HuH-7.5 (cell line): ENCODE measurements around the gene HES4.

ENCODE experiments used
- DNase-seq: peaks from one replicate; pipeline ENCODE4 v3.0.0; 2011; ENCODE audit warnings: low spot score

HES4 gene

DNA sequence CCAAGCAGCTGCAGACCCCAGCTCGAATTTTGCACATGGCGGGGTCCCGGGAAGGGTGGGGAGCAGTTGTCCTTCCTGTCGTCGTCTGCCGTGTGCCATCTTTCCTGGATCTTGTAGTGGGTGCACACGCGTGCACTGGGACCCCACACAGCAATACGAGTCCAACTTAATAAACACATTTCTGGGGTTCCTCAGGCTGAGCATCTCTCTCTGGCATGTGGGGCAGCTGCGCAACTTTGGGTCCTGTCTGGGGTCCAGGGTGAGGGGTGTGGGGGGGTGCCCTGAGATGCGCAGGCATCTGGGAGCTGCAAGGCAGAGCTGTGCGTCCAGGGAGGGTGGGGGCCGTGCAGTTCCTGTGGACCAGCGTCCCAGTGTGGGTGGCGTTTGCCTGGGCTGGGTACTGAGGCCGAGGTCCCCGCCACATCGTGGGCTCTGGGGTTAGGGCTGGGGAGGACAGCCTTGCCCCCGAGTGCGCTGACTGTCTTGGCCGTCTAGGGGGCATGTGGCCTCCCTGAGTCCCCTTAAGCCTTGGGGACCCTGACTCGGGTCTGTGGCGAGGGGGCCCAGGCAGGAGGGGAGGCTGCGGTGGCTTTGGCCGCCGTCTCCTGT lies 34.3 kb downstream of the HES4 start:
- no peak for DNase-seq

DNA sequence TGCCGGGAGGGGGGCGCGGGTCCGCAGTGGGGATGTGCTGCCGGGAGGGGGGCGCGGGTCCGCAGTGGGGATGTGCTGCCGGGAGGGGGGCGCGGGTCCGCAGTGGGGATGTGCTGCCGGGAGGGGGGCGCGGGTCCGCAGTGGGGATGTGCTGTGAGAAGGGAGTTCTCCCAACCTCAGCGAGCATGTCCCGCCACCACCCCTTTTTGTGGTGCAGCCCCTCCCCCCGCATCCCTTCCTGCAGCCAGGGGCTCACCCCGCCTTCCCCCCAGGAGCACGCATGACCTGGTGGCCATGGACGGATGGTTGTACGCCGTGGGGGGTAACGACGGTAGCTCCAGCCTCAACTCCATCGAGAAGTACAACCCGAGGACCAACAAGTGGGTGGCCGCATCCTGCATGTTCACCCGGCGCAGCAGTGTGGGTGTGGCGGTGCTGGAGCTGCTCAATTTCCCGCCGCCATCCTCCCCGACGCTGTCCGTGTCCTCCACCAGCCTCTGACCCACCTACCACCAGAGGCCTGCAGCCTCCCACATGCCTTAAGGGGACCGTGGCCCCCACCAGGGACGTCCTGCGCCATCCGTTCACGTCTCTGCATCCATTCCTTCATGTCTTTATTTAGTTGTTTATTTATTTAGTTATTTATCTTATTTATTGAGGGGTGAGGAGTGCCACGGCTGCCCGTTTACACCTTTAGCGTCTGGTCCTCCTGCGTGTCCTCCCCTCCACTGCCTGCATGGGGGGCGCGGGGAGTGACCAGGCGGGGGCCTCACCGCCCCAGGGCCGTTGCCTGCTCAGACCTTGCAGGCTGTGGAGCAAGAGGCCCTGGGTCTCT lies 35.0 kb downstream of the HES4 start:
- no peak for DNase-seq

DNA sequence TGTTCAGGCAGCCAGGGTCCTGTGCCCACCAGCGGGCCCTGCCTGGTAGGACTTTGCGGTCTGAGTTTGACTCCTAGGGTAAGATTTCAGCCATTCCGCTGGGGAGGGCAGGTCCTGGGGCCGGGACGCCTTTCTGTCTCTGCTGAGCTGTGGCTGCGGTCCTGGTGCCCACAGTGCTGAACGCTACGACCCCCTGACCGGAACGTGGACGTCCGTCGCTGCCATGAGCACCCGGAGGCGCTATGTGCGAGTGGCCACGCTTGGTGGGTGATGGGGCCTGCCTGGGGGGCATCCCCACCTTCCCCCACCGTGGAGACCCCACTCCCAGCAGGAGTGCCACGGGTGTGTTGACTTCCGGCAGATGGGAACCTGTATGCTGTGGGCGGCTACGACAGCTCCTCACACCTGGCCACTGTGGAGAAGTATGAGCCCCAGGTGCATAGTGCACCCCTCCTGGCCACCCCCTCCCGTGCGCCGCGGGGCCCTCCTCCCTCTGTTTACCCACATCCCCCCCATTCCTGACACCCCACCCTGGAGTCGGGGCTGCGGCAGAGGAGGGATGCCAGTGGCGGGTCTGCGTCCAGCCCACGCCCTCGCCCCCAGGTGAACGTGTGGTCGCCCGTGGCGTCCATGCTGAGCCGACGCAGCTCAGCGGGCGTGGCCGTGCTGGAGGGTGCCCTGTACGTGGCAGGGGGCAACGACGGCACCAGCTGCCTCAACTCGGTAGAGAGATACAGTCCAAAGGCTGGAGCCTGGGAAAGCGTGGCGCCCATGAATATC lies 36.0 kb downstream of the HES4 start:
- no peak for DNase-seq

DNA sequence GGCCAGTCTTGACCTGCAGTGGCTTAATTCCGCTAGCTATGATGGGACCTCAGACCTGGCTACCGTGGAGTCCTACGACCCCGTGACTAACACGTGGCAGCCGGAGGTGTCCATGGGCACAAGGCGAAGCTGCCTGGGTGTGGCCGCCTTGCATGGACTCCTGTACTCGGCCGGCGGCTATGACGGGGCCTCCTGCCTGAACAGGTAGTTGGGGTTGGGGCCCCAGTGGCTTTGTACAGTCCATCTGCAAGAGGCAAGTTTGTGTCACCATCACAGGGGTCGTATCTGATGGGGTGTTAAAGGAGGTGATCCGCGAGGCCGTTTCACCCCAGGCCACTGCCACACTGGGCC lies 36.6 kb downstream of the HES4 start:
- no peak for DNase-seq

DNA sequence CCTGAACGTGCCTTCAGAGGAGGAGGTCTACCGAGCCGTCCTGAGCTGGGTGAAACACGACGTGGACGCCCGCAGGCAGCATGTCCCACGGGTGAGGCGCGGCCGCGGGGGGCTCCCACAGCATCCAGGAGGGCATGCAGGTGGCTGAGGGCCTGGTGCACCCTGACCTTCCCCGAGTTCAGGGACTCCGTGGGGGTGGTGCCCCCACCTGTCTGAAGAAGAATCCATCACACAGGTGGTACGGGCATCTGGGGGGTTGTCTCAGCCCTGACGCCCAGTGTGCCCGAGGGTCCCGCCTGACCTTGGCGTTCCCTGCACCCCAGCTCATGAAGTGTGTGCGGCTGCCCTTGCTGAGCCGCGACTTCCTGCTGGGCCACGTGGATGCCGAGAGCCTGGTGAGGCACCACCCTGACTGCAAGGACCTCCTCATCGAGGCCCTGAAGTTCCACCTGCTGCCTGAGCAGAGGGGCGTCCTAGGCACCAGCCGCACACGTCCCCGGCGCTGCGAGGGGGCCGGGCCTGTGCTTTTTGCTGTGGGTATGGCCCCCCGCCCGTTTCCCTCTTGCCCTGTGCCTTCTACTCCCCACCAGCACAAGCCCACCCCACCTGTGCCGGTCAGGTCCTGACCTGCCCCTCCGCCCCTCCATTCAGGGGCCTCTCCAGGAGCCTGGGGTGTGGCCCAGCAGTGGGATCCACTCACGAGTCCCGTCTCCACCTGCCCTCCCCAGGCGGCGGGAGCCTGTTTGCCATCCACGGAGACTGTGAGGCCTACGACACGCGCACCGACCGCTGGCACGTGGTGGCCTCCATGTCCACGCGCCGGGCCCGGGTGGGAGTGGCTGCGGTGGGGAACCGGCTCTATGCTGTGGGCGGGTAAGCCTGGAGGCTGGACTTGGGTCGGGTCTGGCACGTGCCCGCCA lies 37.3 kb downstream of the HES4 start:
- no peak for DNase-seq

DNA sequence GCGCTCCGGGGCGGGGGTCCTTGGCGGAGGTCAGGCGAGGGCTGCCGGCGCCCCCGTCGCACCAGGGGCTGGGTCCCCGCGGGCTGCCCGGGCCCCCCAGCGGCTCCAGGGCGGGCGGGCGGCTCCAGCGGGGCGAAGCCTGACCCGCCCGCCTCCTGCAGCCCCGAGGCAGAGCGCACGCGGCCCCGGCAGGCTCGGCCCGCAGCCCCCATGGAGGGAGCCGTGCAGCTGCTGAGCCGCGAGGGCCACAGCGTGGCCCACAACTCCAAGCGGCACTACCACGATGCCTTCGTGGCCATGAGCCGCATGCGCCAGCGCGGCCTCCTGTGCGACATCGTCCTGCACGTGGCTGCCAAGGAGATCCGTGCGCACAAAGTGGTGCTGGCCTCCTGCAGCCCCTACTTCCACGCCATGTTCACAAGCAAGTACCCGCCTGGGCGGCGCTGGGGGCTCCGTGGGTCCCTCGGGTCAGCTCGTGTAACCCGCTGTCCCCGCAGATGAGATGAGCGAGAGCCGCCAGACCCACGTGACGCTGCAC lies 38.7 kb downstream of the HES4 start:
- no peak for DNase-seq

DNA sequence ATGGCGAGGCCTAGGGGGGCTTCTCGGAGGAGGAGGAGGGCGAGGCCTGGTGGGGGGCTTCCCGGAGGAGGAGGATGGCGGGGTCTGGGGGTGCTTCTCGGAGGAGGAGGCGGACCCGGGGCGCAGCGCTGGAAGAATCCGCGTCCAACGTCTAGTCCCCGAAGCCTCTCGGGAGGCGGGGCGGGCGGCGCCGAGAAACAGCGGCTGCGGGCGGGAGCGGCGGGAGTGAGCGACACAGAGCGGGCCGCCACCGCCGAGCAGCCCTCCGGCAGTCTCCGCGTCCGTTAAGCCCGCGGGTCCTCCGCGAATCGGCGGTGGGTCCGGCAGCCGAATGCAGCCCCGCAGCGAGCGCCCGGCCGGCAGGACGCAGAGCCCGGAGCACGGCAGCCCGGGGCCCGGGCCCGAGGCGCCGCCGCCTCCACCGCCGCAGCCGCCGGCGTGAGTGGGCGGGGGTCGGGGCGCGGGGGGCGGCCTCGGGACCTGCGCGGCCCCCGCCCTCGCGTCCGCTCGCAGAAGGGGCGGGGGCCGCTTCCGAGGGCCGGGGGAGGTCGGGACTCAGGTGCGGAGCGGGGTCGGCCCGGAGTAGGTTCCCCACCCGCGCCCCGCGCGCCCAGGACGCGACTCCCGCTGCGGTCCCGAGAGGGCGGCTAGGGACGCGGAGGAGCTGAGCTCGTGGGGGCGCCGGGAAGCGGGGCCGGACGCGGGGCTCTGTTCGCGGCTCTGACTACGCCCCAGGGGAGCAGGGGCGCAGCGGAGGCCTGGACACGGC lies 39.4 kb downstream of the HES4 start, which contains the start of gene KLHL17:
TSS of gene KLHL17 (plus strand) at position 222 of the 769 bp plus-strand sequence. CDS start at position 332, 110 bp downstream.
- DNase-seq, result peak; percentile 92

DNA sequence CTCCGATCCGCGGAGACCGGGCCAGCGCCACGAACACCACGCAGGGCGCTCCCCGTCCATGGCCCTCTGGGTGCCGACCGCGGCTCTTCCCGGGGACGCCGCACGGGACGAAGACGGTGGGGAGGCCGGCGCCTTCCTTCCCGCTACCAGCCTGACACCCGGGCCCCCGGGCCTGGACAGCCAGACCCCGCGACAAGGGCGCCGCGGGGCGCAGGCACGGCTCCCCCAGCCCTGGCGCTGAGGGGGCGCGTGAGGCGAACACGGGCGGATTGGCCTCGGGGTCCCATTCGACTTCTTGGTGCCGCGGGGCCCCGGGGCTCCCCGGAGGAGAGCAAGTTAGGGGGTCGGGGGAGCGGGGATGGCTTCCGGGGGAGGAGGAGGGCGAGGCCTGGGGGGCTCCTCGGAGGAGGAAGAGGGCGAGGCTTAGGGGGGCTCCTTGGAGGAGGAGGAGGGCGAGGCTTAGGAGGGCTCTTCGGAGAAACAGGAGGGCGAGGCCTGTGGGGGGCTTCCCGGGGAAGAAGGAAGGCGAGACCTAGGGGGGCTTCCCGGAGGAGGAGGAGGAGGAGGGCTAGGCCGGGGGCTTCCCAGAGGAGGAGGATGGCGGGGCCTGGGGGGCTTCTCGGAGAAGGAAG lies 40.0 kb downstream of the HES4 start:
- no peak for DNase-seq

DNA sequence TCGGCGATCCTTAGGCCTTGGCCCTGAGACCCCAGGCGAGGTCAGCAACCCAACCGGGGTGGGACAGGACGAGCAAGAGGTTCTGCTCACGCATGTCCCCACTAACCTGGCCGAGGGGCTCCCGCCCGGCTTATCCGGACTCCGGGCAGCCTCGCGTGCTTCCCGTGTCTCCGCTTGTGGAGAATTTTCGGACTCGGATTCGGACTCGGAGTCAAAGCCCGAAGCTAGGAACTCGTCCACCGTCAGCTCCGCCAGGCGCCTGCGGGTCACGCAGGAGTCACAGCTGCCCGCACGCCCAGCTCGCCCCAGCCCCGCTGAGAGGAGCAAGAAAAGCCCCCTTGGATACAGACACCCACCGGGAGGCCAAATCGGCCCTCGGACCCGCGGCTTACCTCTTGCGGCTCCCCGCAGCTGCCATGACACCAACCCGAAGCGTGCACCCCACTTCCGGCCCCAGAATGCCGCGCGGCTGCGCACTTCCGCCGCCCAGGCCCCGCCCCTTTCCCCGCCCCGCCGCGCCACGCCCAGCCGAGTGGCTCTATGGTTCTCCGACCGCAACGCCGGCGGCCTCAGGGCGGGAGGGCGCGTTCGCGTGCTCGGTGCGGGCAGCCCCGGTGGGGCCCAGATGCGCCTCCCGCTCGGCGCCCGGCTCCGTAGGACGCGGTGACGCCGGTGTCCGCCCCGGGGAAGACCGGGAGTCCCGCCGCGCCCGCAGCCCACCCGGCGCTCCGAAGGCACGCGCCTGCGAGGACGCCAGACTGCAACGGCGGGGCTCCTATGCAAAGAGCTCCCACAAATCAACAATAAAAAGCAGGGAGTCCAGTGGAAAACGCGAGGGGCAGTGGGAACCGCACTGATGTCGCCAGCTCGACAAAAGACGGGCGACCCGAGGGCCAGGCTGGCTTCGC lies 40.8 kb downstream of the HES4 start, which contains the start of gene NOC2L:
TSS of gene NOC2L (minus strand) at position 434 of the 908 bp plus-strand sequence. CDS start at position 418, 16 bp downstream.
- DNase-seq, result peak; percentile 88

DNA sequence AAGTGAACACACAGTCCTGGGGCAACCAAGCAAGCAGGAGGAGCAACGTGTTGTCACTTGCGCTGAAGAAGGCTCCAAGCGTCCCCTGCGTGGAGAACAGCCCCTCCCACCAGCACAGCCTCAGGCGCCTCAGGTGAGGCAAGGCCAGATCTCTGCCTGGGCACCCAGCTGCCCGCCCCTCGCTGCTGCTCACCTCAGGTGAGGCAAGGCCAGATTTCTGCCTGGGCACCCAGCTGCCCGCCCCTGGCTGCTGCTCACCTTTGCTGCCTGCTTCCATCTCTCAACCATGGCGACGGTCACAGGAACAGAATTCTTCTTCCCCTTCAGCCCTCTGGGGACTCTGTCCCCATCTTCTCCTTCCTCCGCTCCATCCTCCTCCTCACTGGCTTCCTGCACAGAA lies 43.3 kb downstream of the HES4 start:
- no peak for DNase-seq

DNA sequence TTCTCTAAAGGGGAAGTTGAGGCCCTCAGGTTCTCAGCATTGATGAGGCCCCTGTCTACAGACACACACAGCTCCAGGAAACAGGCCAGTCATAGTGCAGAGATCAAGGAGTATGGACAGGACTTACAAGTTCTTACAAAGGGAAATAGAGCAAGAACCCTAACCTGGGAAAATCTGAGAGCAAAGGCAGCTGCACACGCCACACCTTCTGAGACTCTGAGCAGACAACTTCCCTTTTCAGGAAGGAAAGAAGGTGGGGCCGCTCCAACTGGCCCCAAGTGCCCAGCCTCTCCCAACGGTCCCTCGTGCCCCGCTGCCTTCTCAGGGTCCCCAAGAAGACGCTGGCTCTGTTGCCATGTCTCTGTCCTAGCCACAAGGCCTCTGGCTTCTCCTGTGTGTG lies 44.4 kb downstream of the HES4 start:
- DNase-seq, result no peak

DNA sequence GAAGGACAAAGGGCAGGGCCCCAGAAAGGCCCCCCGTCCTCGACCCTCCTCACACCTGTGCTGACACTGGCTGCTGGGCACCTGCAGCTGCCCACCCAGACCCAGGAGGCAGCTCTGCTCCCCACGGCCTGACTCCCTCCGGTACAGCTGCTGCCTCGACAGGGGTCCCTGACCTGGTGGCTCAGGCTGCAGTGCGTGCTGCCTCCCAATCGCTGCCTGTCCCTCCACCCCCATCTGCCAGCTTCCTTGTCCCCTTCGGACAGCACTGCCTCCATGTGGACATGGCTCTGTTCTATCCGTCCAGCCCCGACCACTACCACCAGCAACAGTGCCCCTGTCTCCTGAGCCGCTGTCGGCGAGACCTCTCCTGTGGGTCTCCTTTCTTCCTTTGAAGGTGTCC lies 45.0 kb downstream of the HES4 start:
- DNase-seq, result no peak

DNA sequence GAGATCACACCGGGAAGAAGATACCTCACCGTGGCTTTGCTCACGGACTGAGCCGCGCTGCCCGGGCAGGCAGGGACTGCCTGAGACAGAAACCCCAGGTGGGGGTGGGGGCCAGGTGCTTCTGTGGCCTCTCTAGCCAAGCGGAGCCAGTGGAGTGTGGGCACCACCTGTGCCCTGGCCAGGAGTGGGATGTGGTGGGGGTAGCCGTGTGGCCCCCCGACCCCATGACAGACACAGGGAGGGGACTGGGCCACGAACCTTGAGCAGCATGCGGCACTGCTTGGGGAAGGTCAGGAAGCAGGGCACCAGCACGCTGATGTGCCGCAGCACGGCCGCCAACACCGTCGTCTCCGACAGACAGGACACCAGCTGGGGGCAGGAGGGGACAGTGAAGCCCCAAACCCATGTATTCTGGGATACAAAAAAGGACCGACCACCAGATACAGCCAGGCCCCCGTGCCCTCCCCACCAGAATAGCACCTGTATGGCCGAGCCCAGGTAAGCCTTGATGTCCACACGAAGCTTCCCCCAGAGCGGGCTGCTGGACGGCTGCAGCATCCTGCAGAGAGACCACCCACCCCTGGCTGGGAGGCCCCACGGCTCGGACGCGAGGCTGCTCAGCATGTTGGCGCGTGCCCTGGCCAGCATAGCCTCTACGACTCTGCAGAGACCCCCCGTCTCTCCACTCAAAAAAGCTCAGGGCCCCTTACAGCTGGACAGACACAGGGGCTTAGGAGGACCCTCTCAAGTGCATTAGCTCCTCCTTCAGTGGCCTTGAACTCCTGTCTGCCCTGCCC lies 46.2 kb downstream of the HES4 start:
- no peak for DNase-seq

DNA sequence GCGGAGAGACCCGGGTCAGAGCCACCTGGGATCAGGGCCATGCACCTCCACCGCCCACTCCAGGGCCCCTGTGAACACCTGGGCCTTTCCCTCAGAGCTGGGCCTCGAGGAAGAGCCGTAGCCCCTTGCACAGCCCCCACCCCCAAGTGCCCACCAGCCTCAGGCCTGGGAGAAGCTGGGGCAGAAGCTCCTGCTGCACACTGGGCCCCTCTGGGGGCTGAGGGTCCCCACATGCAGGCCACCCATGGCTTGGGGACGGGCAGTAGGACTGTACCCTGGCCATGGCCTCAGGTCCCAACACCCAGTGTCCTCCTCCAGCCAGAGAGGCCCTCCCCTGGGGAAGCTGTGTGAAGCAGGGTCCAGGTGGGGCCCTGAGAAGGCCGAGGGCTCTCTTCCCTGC lies 47.3 kb downstream of the HES4 start:
- DNase-seq, result no peak

DNA sequence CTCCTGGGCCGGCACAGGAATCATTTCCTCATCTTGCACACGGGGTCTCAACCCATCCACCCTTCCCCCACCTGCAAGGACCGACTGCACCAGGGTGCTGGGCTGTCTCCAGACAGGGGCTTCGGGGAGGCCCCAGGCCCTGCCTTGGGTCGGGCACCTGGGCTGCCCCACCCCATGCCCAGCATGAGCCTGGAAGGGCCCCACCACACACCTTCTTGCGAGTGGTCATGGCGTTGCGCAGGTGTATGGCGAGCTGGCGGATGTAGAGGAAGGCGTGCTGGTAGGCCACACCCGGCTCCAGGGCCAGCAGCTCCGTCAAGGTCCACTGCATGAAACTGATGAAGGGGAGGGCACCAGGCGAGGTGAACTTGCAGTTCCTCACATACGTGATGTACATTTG lies 47.7 kb downstream of the HES4 start:
- no peak for DNase-seq

DNA sequence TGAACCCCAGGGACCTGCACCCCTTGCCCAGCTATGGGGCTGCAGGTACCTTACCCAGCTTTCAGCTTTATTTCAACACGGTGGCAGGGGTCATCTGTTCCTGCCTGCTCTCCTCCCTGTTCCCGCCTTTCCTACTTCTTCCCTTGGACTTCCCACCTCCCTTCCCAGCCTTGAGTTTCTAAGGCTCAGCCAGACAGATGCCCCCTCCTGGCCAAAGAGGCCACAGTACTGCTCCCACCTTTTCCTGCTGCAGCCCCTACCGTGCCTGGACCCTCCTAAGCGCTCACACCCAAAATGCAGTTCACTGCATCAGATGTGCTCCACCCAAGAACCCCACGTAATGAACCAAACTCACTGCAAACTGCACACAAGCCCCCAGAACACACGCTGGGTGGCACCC lies 48.5 kb downstream of the HES4 start:
- no peak for DNase-seq

DNA sequence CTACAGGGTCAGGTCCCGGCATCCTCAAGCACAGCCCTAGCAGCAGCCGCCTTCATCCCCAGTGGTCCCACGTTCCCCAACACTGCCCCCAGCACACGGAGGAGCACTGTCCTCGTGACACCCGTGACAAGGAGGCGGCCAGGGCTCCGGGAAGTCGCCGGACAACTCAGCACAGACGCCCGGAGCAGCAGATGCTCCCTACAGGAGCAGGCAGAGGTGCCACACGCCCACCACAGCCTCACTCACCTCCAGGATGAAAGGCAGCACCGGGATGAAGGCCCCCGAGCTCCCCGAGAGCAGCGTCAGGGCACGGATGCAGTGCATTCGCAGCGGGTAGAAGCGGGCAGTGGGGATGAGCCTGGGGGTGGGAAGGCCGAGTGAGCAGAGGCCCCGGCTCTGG lies 49.0 kb downstream of the HES4 start:
- DNase-seq, result no peak

DNA sequence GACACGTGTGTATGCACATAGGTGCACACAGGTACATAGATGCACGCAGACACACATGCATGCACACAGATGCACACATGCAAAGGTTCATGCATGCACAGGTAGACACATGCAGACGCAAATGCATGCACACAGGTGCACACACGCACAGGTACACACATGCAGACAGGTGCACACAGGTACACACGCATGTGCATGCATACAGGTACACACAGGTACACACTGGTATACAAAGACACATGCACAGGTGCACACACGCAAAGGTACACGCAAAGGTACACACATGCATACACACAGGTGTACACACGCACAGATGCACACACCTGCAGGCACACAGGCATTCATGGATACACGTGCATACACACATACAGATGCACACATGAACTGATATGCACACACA lies 49.6 kb downstream of the HES4 start:
- no peak for DNase-seq
